Panc1 (cell line): ENCODE results near the gene FRMPD3. TPM values are rescaled to one million over a fixed set of nuclear protein-coding genes. Genes with fewer than 3 reads are reported as not detected.
"Not testable (repeated sequence)": the region's sequence is repeated elsewhere in the genome, so short reads cannot be mapped to it uniquely, and the experiment has no call there.

Experiments used
- ATAC-seq: fragments of 200-7000 bp; cut with Tn5 transposase; 2 replicates; pipeline ENCODE4 v1.9.1; 2020; ENCODE audit warnings: mild to moderate bottlenecking, moderate library complexity
- BruUV-seq: library from RNA; stranded (reverse); fragments of 400-500 nt; replicated peaks from 2 replicates; lab custom pipeline; 2021; lab: Mats Ljungman, UMichigan
- CTCF ChIA-PET: fragments of 300-600 bp; sonication (Branson Sonifier 250); formaldehyde crosslinking; loops from one replicate; lab custom pipeline; 2022; ENCODE audit warnings: antibody characterized with exemption; lab: Charles Lee
- POLR2A ChIA-PET: fragments of 300-600 bp; sonication (Branson Sonifier 250); formaldehyde crosslinking; loops from one replicate; lab custom pipeline; 2022; ENCODE audit warnings: antibody characterized with exemption; lab: Charles Lee
- DNase-seq: peaks from one replicate; pipeline ENCODE4 v3.0.0-alpha.2; 2010; ENCODE audit warnings: low read depth, low spot score
- H3K27ac ChIP-seq: 2 replicates; pipeline ENCODE4 v1.5.1; 2011; ENCODE audit warnings: mild to moderate bottlenecking, low read length, inconsistent platforms
- H3K27me3 ChIP-seq: fragments of 200-500 bp; sonication (Bioruptor generic); 2 replicates; pipeline ENCODE4 v1.6.0; 2014; ENCODE audit warnings: low read length, inconsistent platforms; ENCODE audit not compliant: control insufficient read depth, insufficient read depth
- H3K36me3 ChIP-seq: fragments of 200-500 bp; sonication (Bioruptor generic); 2 replicates; pipeline ENCODE4 v1.5.1; 2014; ENCODE audit warnings: inconsistent platforms, mild to moderate bottlenecking, low read length, moderate library complexity; ENCODE audit not compliant: control insufficient read depth, insufficient read depth
- H3K4me1 ChIP-seq: 2 replicates; pipeline ENCODE4 v1.5.1; 2011; ENCODE audit warnings: inconsistent platforms, mild to moderate bottlenecking, low read length, moderate library complexity; ENCODE audit not compliant: control insufficient read depth, insufficient read depth
- H3K4me3 ChIP-seq, 2 experiments: 2 replicates each; pipeline ENCODE4 v1.5.1; 2011 to 2012; ENCODE audit warnings: low read depth in 2 of 2, low read length in 2 of 2, mild to moderate bottlenecking in 2 of 2, inconsistent platforms in 1 of 2, moderate library complexity in 1 of 2
- H3K9me3 ChIP-seq: fragments of 200-500 bp; sonication (Bioruptor generic); 2 replicates; pipeline ENCODE4 v1.5.1; 2014; ENCODE audit warnings: low read depth, mild to moderate bottlenecking, inconsistent platforms, low read length, moderate library complexity; ENCODE audit not compliant: control insufficient read depth, insufficient read depth
- POLR2AphosphoS5 ChIP-seq: IDR thresholded peaks from 2 replicates; pipeline ENCODE4 v1.6.1; 2012; ENCODE audit warnings: mild to moderate bottlenecking, low read depth, low read length, moderate library complexity
- SIN3A ChIP-seq: IDR thresholded peaks from 2 replicates; pipeline ENCODE4 v1.6.1; 2012; ENCODE audit warnings: low read depth, mild to moderate bottlenecking, low read length, moderate library complexity, borderline replicate concordance; ENCODE audit not compliant: insufficient read depth
- TCF7L2 ChIP-seq: IDR thresholded peaks from 2 replicates; pipeline ENCODE4 v1.6.1; 2011; ENCODE audit warnings: mild to moderate bottlenecking, low read depth, low read length, inconsistent platforms
- in situ Hi-C: cut with HindIII; loops from 2 replicates; pipeline ENCODE4 v1.10.0; 2016; ENCODE audit warnings: low sequenced_read_pairs, low pct_unique_long_range_greater_than_20kb
- intact Hi-C: fragments of 100-400 bp; cut with micrococcal nuclease; formaldehyde crosslinking; loops from one replicate; pipeline ENCODE4 v1.10.0; 2022; ENCODE audit not compliant: unreplicated experiment
- total RNA-seq: library from RNA; stranded (reverse); gene quantifications from one replicate; pipeline ENCODE4 v1.2.1, GENCODE V29; 2021; ENCODE audit not compliant: unreplicated experiment
- TF ChIP-seq, protein P1 (sequence below): fragments of 450-650 bp; IDR thresholded peaks from 2 replicates; pipeline ENCODE4 v1.5.1; 2017; ENCODE audit warnings: mild to moderate bottlenecking
- TF ChIP-seq, protein P2 (sequence below), 2 experiments: IDR thresholded peaks; 2 replicates each; pipeline ENCODE4 v1.6.1; 2011 to 2012; ENCODE audit warnings: low read depth in 2 of 2, control low read depth in 1 of 2, low read length in 1 of 2, mild to moderate bottlenecking in 1 of 2, moderate library complexity in 1 of 2; ENCODE audit not compliant: insufficient read depth in 1 of 2

The FRMPD3 gene
- total RNA-seq, 1 experiment from 2014 or later, result 0.31 TPM

DNA sequence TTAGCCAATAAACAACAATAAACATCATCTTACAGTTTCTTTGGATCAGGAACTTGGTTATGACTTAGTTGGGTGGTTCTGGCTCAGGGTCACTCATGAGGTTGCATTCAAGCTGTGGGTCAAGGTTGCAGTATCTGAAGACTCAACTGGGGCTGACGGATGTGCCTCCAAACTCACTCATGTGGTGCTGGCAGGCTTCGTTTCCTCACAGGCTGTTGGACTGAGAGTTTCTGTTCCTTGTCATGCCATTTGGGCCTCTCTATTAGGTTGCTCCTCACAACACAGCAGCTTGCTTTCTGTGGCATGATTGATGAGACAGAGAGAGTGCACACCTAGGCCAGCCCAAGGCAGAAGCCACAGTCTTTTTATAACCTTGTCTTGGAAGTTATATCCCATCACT lies 20.7 kb downstream of the FRMPD3 start:
- CTCF ChIA-PET, result no interaction called here

DNA sequence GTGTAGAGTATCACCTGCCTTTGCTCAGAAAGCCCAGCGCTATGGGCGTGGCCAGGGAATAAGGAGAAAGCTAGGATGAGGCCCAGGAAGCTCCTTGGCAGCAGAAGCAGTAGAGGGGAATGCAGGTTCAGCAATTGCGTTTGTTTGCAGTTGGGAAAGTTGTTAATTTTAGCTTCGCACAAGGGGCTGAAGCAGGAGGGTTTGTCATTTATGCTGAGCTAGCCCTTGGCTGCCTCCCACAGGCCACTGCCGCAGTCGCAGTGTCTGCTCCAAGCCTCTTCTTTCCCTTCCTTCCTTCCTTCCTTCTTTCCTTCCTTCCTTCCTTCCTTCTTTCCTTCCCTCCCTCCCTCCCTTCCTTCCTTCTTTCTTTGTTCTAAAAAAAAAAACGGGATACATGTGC lies 21.5 kb downstream of the FRMPD3 start:
- TF ChIP-seq POLR2AphosphoS5, result no peak
- TF ChIP-seq, protein P1, sequence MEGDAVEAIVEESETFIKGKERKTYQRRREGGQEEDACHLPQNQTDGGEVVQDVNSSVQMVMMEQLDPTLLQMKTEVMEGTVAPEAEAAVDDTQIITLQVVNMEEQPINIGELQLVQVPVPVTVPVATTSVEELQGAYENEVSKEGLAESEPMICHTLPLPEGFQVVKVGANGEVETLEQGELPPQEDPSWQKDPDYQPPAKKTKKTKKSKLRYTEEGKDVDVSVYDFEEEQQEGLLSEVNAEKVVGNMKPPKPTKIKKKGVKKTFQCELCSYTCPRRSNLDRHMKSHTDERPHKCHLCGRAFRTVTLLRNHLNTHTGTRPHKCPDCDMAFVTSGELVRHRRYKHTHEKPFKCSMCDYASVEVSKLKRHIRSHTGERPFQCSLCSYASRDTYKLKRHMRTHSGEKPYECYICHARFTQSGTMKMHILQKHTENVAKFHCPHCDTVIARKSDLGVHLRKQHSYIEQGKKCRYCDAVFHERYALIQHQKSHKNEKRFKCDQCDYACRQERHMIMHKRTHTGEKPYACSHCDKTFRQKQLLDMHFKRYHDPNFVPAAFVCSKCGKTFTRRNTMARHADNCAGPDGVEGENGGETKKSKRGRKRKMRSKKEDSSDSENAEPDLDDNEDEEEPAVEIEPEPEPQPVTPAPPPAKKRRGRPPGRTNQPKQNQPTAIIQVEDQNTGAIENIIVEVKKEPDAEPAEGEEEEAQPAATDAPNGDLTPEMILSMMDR, result peak; percentile 31
- no peak overlapping the region for H3K27ac ChIP-seq
- no peaks in the 10 kb centered on the region for H3K4me1 ChIP-seq
- CTCF ChIA-PET, result interaction anchor here (0.7 kb wide), 1 partner anchor 362 kb away, joined by 4 read pairs; no protein-coding TSS in a partner anchor
- H3K9me3 ChIP-seq, result no peaks in the 10 kb centered on the region
- BruUV-seq, result no TSS peak
- POLR2A ChIA-PET, result no interaction called here
- H3K36me3 ChIP-seq, result no peaks in the 10 kb centered on the region
- H3K27me3 ChIP-seq, result no peaks in the 10 kb centered on the region
- ATAC-seq, result no peak
- no peak overlapping the region for H3K4me3 ChIP-seq
- intact Hi-C loops, result no loop called here
- no peak for DNase-seq
- in situ Hi-C loops, result no loop called here

More for the DNA sequence above, 20.7 kb downstream of the FRMPD3 start:
- Histone ChIP-seq H3K4me3 (no peak overlapping the region), H3K4me1 (no peaks in the 10 kb centered on the region), H3K9me3 (no peaks in the 10 kb centered on the region), H3K27me3 (no peaks in the 10 kb centered on the region), H3K27ac (no peak overlapping the region), H3K36me3 (no peaks in the 10 kb centered on the region)
- POLR2A ChIA-PET, result no interaction called here
- ATAC-seq (no peak), DNase-seq (no peak)
- BruUV-seq, result no TSS peak
- TF ChIP-seq, protein P1, result no peak
- TF ChIP-seq, protein P2, sequence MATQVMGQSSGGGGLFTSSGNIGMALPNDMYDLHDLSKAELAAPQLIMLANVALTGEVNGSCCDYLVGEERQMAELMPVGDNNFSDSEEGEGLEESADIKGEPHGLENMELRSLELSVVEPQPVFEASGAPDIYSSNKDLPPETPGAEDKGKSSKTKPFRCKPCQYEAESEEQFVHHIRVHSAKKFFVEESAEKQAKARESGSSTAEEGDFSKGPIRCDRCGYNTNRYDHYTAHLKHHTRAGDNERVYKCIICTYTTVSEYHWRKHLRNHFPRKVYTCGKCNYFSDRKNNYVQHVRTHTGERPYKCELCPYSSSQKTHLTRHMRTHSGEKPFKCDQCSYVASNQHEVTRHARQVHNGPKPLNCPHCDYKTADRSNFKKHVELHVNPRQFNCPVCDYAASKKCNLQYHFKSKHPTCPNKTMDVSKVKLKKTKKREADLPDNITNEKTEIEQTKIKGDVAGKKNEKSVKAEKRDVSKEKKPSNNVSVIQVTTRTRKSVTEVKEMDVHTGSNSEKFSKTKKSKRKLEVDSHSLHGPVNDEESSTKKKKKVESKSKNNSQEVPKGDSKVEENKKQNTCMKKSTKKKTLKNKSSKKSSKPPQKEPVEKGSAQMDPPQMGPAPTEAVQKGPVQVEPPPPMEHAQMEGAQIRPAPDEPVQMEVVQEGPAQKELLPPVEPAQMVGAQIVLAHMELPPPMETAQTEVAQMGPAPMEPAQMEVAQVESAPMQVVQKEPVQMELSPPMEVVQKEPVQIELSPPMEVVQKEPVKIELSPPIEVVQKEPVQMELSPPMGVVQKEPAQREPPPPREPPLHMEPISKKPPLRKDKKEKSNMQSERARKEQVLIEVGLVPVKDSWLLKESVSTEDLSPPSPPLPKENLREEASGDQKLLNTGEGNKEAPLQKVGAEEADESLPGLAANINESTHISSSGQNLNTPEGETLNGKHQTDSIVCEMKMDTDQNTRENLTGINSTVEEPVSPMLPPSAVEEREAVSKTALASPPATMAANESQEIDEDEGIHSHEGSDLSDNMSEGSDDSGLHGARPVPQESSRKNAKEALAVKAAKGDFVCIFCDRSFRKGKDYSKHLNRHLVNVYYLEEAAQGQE (IDR thresholded peaks at IDR 0.05; ENCODE audit: insufficient read depth in 1 of 2, low read depth in 2 of 2, low read length in 1 of 2), result no peak
- no peak for TF ChIP-seq POLR2AphosphoS5
- no peak for TF ChIP-seq TCF7L2
- TF ChIP-seq SIN3A, result no peak
- in situ Hi-C loops, result no loop called here
- intact Hi-C loops, result no loop called here

DNA sequence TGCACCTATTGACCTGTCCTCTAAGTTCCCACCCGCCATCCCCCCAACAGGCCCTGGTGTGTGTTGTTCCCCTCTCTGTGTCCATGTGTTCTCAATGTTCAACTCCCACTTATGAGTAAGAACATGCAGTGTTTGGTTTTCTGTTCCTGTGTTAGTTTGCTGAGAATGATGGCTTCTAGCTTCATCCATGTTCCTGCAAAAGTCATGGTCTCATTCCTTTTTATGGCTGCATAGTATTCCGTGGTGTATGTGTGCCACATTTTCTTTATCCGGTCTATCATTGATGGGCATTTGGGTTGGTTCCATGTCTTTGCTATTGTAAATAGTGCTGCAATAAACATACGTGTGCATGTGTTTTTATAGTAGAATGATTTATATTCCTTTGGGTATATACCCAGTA lies 22.0 kb downstream of the FRMPD3 start:
- POLR2A ChIA-PET, H3K36me3 ChIP-seq, H3K27ac ChIP-seq, H3K4me1 ChIP-seq, H3K9me3 ChIP-seq, in situ Hi-C loops, ATAC-seq, BruUV-seq, intact Hi-C loops, H3K4me3 ChIP-seq, H3K27me3 ChIP-seq, DNase-seq: not testable (repeated sequence)
- CTCF ChIA-PET, result interaction anchor here (0.7 kb wide), 1 partner anchor 363 kb away, joined by 4 read pairs; no protein-coding TSS in a partner anchor
